B cell (primary cell): ENCODE results near the gene CCNA2. TPM values are rescaled to one million over a fixed set of nuclear protein-coding genes. Genes with fewer than 3 reads are reported as not detected.

Source experiments
- ATAC-seq: fragments of 200-7000 bp; cut with Tn5 transposase; one replicate; pipeline ENCODE4 v1.10.0; 2021; ENCODE audit warnings: low read depth, mild to moderate bottlenecking, moderate number of reproducible peaks, moderate library complexity
- CTCF ChIA-PET: fragments of 350-600 bp; sonication (Branson Sonifier 250); formaldehyde crosslinking; loops from one replicate; lab custom pipeline; 2021; ENCODE audit warnings: antibody characterized with exemption, inconsistent platforms; lab: Charles Lee
- POLR2A ChIA-PET: fragments of 350-600 bp; sonication (Branson Sonifier 250); formaldehyde crosslinking; loops from one replicate; lab custom pipeline; 2021; ENCODE audit warnings: antibody characterized with exemption; lab: Charles Lee
- DNase-seq: peaks from one replicate; pipeline ENCODE4 v3.0.0; 2013
- H2AFZ ChIP-seq: 2 replicates; pipeline ENCODE4 v1.6.1; 2012; ENCODE audit warnings: mild to moderate bottlenecking, low read depth, low read length; ENCODE audit not compliant: insufficient read depth, poor library complexity, severe bottlenecking
- H3K27ac ChIP-seq, 2 donors: 1 replicate in 1 of 2; 2 replicates in 1 of 2; pipeline ENCODE4 v1.5.1; 2012 to 2013; ENCODE audit warnings: low read length in 2 of 2, mild to moderate bottlenecking in 2 of 2, moderate library complexity in 1 of 2
- H3K27me3 ChIP-seq, 4 experiments: fragments of 200-600 bp in 1 of 4; sonication (generic) in 1 of 4; replicated peaks in 1 of 4; 1 replicate in 2 of 4; 2 replicates in 2 of 4; pipeline versions ENCODE4 v1.6.1 to v1.7.0; 2013 to 2016; ENCODE audit warnings: low read length in 3 of 4, mild to moderate bottlenecking in 2 of 4, mixed read lengths in 1 of 4, moderate library complexity in 1 of 4; ENCODE audit not compliant: insufficient read depth in 4 of 4, control insufficient read depth in 3 of 4; ENCODE audit errors: control extremely low read depth in 1 of 4
- H3K36me3 ChIP-seq, 2 experiments: replicated peaks in 1 of 2; 1 replicate in 1 of 2; 2 replicates in 1 of 2; pipeline versions ENCODE4 v1.6.1 to v1.7.1; 2013; ENCODE audit warnings: low read length in 1 of 2; ENCODE audit not compliant: insufficient read depth in 2 of 2, control insufficient read depth in 1 of 2; ENCODE audit errors: control extremely low read depth in 1 of 2, extremely low read depth in 1 of 2
- H3K4me1 ChIP-seq, 2 donors: fragments of 200-600 bp in 1 of 2; sonication (generic) in 1 of 2; 1 replicate in 1 of 2; 2 replicates in 1 of 2; pipeline versions ENCODE4 v1.5.1 to v1.6.1; 2013 to 2017; ENCODE audit warnings: low read length in 2 of 2; ENCODE audit not compliant: control insufficient read depth in 2 of 2, insufficient read depth in 2 of 2
- H3K4me2 ChIP-seq: replicated peaks from 2 replicates; pipeline ENCODE3; 2012; ENCODE audit warnings: mild to moderate bottlenecking, low read depth, low read length; ENCODE audit not compliant: poor library complexity, severe bottlenecking
- H3K4me3 ChIP-seq, 5 experiments: fragments of 200-600 bp in 1 of 5; sonication (generic) in 1 of 5; 1 replicate in 3 of 5; 2 replicates in 2 of 5; pipeline versions ENCODE4 v1.5.1 to v1.7.0; 2011 to 2016; ENCODE audit warnings: low read length in 4 of 5, mild to moderate bottlenecking in 4 of 5, low read depth in 2 of 5, control low read depth in 1 of 5, moderate library complexity in 1 of 5; ENCODE audit not compliant: insufficient read depth in 1 of 5; ENCODE audit errors: control extremely low read depth in 1 of 5, extremely low read depth in 1 of 5
- H3K79me2 ChIP-seq: fragments of 200-600 bp; sonication (generic); one replicate; pipeline ENCODE4 v1.6.0; 2016; ENCODE audit warnings: low read length; ENCODE audit not compliant: control insufficient read depth, insufficient read depth
- H3K9ac ChIP-seq: fragments of 200-600 bp; sonication (generic); 2 replicates; pipeline ENCODE4 v1.6.1; 2017; ENCODE audit warnings: mild to moderate bottlenecking, low read length, moderate library complexity
- H3K9me3 ChIP-seq, 3 donors: one replicate each; pipeline versions ENCODE4 v1.6.1 to v1.7.1; 2013; ENCODE audit warnings: low read length in 2 of 3; ENCODE audit not compliant: control insufficient read depth in 2 of 3, insufficient read depth in 1 of 3; ENCODE audit errors: control extremely low read depth in 1 of 3
- H4K20me1 ChIP-seq: 2 replicates; pipeline ENCODE4 v1.6.0; 2012; ENCODE audit warnings: mild to moderate bottlenecking, low read length; ENCODE audit not compliant: insufficient read depth, control insufficient read depth, poor library complexity, severe bottlenecking
- H3K27ac Mint-ChIP-seq: one replicate; pipeline ENCODE4 v1.8.0; 2021; ENCODE audit warnings: mixed read lengths
- H3K27me3 Mint-ChIP-seq: one replicate; pipeline ENCODE4 v1.8.0; 2021; ENCODE audit warnings: mixed read lengths
- H3K4me1 Mint-ChIP-seq: one replicate; pipeline ENCODE4 v1.8.0; 2021; ENCODE audit warnings: mixed read lengths
- H3K4me3 Mint-ChIP-seq: one replicate; pipeline ENCODE4 v1.8.0; 2021; ENCODE audit warnings: mixed read lengths
- H3K9me3 Mint-ChIP-seq: one replicate; pipeline ENCODE4 v1.8.0; 2022; ENCODE audit warnings: mixed read lengths; ENCODE audit not compliant: insufficient read depth
- CTCF ChIP-seq: fragments of 200-600 bp; IDR thresholded peaks from one replicate; pipeline ENCODE4 v1.8.0; 2022; ENCODE audit warnings: antibody characterized with exemption, mild to moderate bottlenecking
- EZH2 ChIP-seq: IDR thresholded peaks from 2 replicates; pipeline ENCODE4 v1.6.1; 2012; ENCODE audit warnings: borderline replicate concordance, low read depth, mild to moderate bottlenecking, moderate library complexity, low read length; ENCODE audit not compliant: insufficient read depth, poor library complexity, severe bottlenecking
- WGBS: methylation state at CpG from one replicate; pipeline ENCODE4 v1.1.5; 2013; ENCODE audit warnings: missing lambda C conversion rate; ENCODE audit not compliant: insufficient coverage; 5-methylcytosine and 5-hydroxymethylcytosine counted together
- intact Hi-C: fragments of 100-400 bp; cut with micrococcal nuclease; formaldehyde crosslinking; loops from one replicate; pipeline ENCODE4 v1.10.0; 2022
- polyA plus RNA-seq: library from polyadenylated mRNA; depleted of rRNA; stranded (reverse); fragments of >200 nt; gene quantifications from 2 replicates; pipeline ENCODE4 v1.2.3, GENCODE V29; 2012
- total RNA-seq, 2 donors: library from RNA; stranded (reverse); fragments of 120-200 nt in 1 of 2; gene quantifications; 1 replicate in 1 of 2; 2 replicates in 1 of 2; pipeline versions ENCODE4 v1.2.3 to v1.2.4, GENCODE V29; 2013 to 2022

Gene CCNA2
- total and polyA plus RNA-seq, 2 donors (not counting 1 experiment from before 2014, with no cell fraction given), result 0.84 to 0.94 TPM

- Histone ChIP-seq H3K36me3 (no peaks in the 10 kb centered on the region), H3K4me3 (no peak overlapping the region), H3K9me3 (no peaks in the 10 kb centered on the region), H3K4me2 (no peak overlapping the region), H4K20me1 (no peaks in the 10 kb centered on the region), H2AFZ (no peak overlapping the region), H3K4me1 (no peaks in the 10 kb centered on the region), H3K27ac (no peak overlapping the region), H3K27me3 (peaks cover 0 to 14% (median 9%) of the 10 kb centered on the region in 4 experiments), H3K79me2 (no peaks in the 10 kb centered on the region), H3K9ac (no peak overlapping the region)
- no peak overlapping the region for H3K27ac Mint-ChIP-seq
- CTCF ChIA-PET, result no interaction called here
- no peak for TF ChIP-seq EZH2
- no peak for TF ChIP-seq CTCF
- intact Hi-C loops, result no loop called here
- ATAC-seq, result no peak
- H3K27me3 Mint-ChIP-seq, result peaks cover 34% of the 10 kb centered on the region
- POLR2A ChIA-PET, result no interaction called here
- WGBS, result no CpG with 5 or more reads among the region's 3 CpGs
- DNase-seq, result no peak
- H3K4me1 Mint-ChIP-seq, result no peaks in the 10 kb centered on the region
- no peak overlapping the region for H3K4me3 Mint-ChIP-seq
- H3K9me3 Mint-ChIP-seq, result no peaks in the 10 kb centered on the region
Measured at GRCh38 chr4:121789960-121790829, 33.5 kb downstream of the CCNA2 start.

- ChIA-PET POLR2A (no interaction called here), CTCF (no interaction called here)
- Histone ChIP-seq H3K4me3 (no peak overlapping the region), H3K9me3 (peaks cover 0 to under 1% (median 0%) of the 10 kb centered on the region in 3 donors), H4K20me1 (no peaks in the 10 kb centered on the region), H3K4me1 (no peaks in the 10 kb centered on the region), H3K27me3 (peaks cover 0 to 17% (median 12%) of the 10 kb centered on the region in 4 experiments), H3K36me3 (no peaks in the 10 kb centered on the region), H3K9ac (no peak overlapping the region), H3K79me2 (no peaks in the 10 kb centered on the region), H2AFZ (no peak overlapping the region), H3K27ac (no peak overlapping the region), H3K4me2 (no peak overlapping the region)
- ATAC-seq (no peak), DNase-seq (no peak)
- no CpG with 5 or more reads among the region's 1 CpG for WGBS
- no peaks in the 10 kb centered on the region for H3K4me1 Mint-ChIP-seq
- H3K4me3 Mint-ChIP-seq, result no peak overlapping the region
- no peak overlapping the region for H3K27ac Mint-ChIP-seq
- TF ChIP-seq CTCF (no peak), EZH2 (no peak)
- peaks cover 35% of the 10 kb centered on the region for H3K27me3 Mint-ChIP-seq
- no peaks in the 10 kb centered on the region for H3K9me3 Mint-ChIP-seq
- intact Hi-C loops, result no loop called here
Measured at GRCh38 chr4:121789455-121789854, 34.2 kb downstream of the CCNA2 start.
